ENCODE results near the gene MACROD2. TPM values are rescaled to one million over a fixed set of nuclear protein-coding genes. Genes with fewer than 3 reads are reported as not detected.

MACROD2 gene
- total and polyA plus RNA-seq, 2 of the 4 experiments (the other 2 are of a cell fraction) = not detected

DNA sequence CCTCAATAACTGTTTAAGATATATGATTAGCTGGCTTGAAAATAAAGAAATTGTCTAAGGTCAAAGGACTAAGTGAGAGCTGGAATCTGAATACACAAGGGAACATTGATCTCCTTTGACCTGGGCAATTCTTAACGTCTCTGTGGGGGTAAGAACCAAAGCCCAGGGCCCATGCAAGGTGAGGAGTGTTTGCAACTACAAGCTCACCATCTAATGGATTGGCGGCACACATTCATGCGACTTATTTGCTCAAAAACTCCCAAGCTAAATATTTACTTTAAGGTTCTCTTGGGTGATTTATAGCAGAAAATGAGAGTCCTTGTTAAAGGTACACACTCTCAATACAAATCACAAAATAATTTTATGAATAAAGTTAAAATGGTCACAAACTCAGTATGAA is 734.1 kb downstream of the MACROD2 start:
- H3K27me3 ChIP-seq (ENCODE audit: control insufficient read depth, insufficient read depth, low read length) = no peaks in the 10 kb centered on the region
- H2BK120ac ChIP-seq (ENCODE audit: low read depth, low read length) = no peak overlapping the region
- H2BK15ac ChIP-seq (ENCODE audit: low read depth, low read length) = no peak overlapping the region
- H4K8ac ChIP-seq (ENCODE audit: low read depth in 2 of 2, low read length in 2 of 2) = no peak overlapping the region
- no peak overlapping the region for H4K5ac ChIP-seq (ENCODE audit: low read depth, low read length)
- TF ChIP-seq POLR2A (IDR thresholded peaks at IDR 0.05; ENCODE audit: low read depth, low read length) (no peak), ELK1 (IDR thresholded peaks at IDR 0.05; ENCODE audit: borderline replicate concordance, low read depth, low read length) (no peak), NFE2L2 (IDR thresholded peaks at IDR 0.05; ENCODE audit: low read depth, low read length) (no peak), CHD1 (IDR thresholded peaks at IDR 0.05; ENCODE audit: low read depth, low read length) (no peak), CEBPB (IDR thresholded peaks at IDR 0.05; ENCODE audit: low read depth, low read length) (no peak), FOS (IDR thresholded peaks at IDR 0.05; ENCODE audit: low read depth, low read length) (no peak), MXI1 (IDR thresholded peaks at IDR 0.05; ENCODE audit: borderline replicate concordance, low read depth, low read length) (no peak), MAZ (IDR thresholded peaks at IDR 0.05; ENCODE audit: borderline replicate concordance, low read depth, low read length) (no peak), RFX5 (IDR thresholded peaks at IDR 0.05; ENCODE audit: low read depth, low read length) (no peak), MAFK (IDR thresholded peaks at IDR 0.05; ENCODE audit: low read depth, low read length) (no peak), BHLHE40 (IDR thresholded peaks at IDR 0.05; ENCODE audit: low read depth, low read length) (no peak), SMC3 (IDR thresholded peaks at IDR 0.05; ENCODE audit: low read depth, low read length) (no peak), RCOR1 (IDR thresholded peaks at IDR 0.05; ENCODE audit: insufficient replicate concordance, low read length) (no peak), RAD21 (IDR thresholded peaks at IDR 0.05; ENCODE audit: low read length) (no peak)
- TF ChIP-seq, protein P1, sequence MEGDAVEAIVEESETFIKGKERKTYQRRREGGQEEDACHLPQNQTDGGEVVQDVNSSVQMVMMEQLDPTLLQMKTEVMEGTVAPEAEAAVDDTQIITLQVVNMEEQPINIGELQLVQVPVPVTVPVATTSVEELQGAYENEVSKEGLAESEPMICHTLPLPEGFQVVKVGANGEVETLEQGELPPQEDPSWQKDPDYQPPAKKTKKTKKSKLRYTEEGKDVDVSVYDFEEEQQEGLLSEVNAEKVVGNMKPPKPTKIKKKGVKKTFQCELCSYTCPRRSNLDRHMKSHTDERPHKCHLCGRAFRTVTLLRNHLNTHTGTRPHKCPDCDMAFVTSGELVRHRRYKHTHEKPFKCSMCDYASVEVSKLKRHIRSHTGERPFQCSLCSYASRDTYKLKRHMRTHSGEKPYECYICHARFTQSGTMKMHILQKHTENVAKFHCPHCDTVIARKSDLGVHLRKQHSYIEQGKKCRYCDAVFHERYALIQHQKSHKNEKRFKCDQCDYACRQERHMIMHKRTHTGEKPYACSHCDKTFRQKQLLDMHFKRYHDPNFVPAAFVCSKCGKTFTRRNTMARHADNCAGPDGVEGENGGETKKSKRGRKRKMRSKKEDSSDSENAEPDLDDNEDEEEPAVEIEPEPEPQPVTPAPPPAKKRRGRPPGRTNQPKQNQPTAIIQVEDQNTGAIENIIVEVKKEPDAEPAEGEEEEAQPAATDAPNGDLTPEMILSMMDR (conservative IDR thresholded peaks at IDR 0.05; ENCODE audit: low read depth, low read length) = no peak
- TF ChIP-seq, protein P2, sequence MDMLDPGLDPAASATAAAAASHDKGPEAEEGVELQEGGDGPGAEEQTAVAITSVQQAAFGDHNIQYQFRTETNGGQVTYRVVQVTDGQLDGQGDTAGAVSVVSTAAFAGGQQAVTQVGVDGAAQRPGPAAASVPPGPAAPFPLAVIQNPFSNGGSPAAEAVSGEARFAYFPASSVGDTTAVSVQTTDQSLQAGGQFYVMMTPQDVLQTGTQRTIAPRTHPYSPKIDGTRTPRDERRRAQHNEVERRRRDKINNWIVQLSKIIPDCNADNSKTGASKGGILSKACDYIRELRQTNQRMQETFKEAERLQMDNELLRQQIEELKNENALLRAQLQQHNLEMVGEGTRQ (IDR thresholded peaks at IDR 0.05; ENCODE audit: low read depth, low read length) = no peak
- ChIA-PET POLR2A (ENCODE audit: unreplicated experiment) (no interaction called here), CTCF (no interaction called here)
- H3K18ac ChIP-seq (ENCODE audit: low read depth, low read length) = no peak overlapping the region
- no peak for ATAC-seq (ENCODE audit: low read depth)
- H3K9me3 ChIP-seq (ENCODE audit: control insufficient read depth, insufficient read depth, low read length) = no peaks in the 10 kb centered on the region
- intact Hi-C loops (cut with micrococcal nuclease) (no loop called here), dilution Hi-C loops (cut with HindIII; ENCODE audit: low sequenced_read_pairs, unreplicated experiment) (no loop called here), in situ Hi-C loops (cut with MboI; ENCODE audit: low sequenced_read_pairs) (no loop called here)
- no peak overlapping the region for H3K56ac ChIP-seq (ENCODE audit: extremely low read depth, insufficient read depth, low read length)
- BruUV-seq (replicated peaks) = no TSS peak
- no peaks in the 10 kb centered on the region for H3K36me3 ChIP-seq (ENCODE audit: control insufficient read depth, insufficient read depth, low read length)
- H4K20me1 ChIP-seq (ENCODE audit: insufficient read depth, low read length) = no peaks in the 10 kb centered on the region
- no peak overlapping the region for H3K4ac ChIP-seq (ENCODE audit: low read depth, low read length)
- no peak overlapping the region for H3K27ac ChIP-seq (ENCODE audit: insufficient read depth, low read length)
- H3K4me3 ChIP-seq (ENCODE audit: insufficient read depth, low read depth, low read length) = no peak overlapping the region
- no peak overlapping the region for H3K14ac ChIP-seq (replicated peaks; ENCODE audit: low read depth, low read length)
- no peak for DNase-seq
- no peak overlapping the region for H3K9ac ChIP-seq (ENCODE audit: low read depth, low read length)
- no peak overlapping the region for H2AFZ ChIP-seq (replicated peaks; ENCODE audit: low read length, poor library complexity)
- H3K4me2 ChIP-seq (ENCODE audit: low read depth, low read length) = no peak overlapping the region
- H3K4me1 ChIP-seq (ENCODE audit: control insufficient read depth, insufficient read depth, low read length) = no peaks in the 10 kb centered on the region
- WGBS, 2 experiments (ENCODE audit: extremely low coverage in 2 of 2, insufficient read length in 1 of 2) = 40% methylated on average over 1 of the region's 3 CpGs; no CpG with 5 or more reads in 1 of the 2 experiments
- H4K91ac ChIP-seq (ENCODE audit: insufficient read depth, low read depth, low read length) = no peak overlapping the region
- H2BK5ac ChIP-seq (ENCODE audit: low read depth, low read length, poor library complexity, severe bottlenecking) = no peak overlapping the region
- no peak overlapping the region for H2BK20ac ChIP-seq (ENCODE audit: low read depth, low read length)
- no peaks in the 10 kb centered on the region for H3K9me1 ChIP-seq (ENCODE audit: insufficient read depth, low read length)
- no peak overlapping the region for H2AK5ac ChIP-seq (ENCODE audit: low read depth, low read length)
- H3K79me1 ChIP-seq (ENCODE audit: low read depth in 1 of 2, low read length in 2 of 2) = no peaks in the 10 kb centered on the region
- H3K23ac ChIP-seq (ENCODE audit: low read depth, low read length) = no peak overlapping the region
- no peak overlapping the region for H2AK9ac ChIP-seq (replicated peaks; ENCODE audit: low read depth, low read length, poor library complexity)

Data from IMR-90 (cell line).